ENCODE results near the gene MAP3K12. TPM values are rescaled to one million over a fixed set of nuclear protein-coding genes. Genes with fewer than 3 reads are reported as not detected.

Gene MAP3K12
- total and polyA plus RNA-seq, 4 donors, result 26.4 to 75.6 (median 47.0) TPM

- Histone ChIP-seq H3K27me3 (ENCODE audit: control insufficient read depth, insufficient read depth, low read length) (no peaks in the 10 kb centered on the region), H3K36me3 (ENCODE audit: control insufficient read depth, insufficient read depth, low read length) (peaks cover 4% of the 10 kb centered on the region), H3K27ac (ENCODE audit: low read depth, low read length) (peak overlapping the region; percentile 98), H3K9me3 (ENCODE audit: control insufficient read depth, insufficient read depth, low read length) (no peaks in the 10 kb centered on the region), H3K4me1 (ENCODE audit: control insufficient read depth, insufficient read depth, low read length) (peaks cover 40% of the 10 kb centered on the region), H3K4me3 (ENCODE audit: low read depth, low read length) (peak overlapping the region; percentile 83)
- DNase-seq (ENCODE audit: low read depth in 4 of 6, low spot score in 6 of 6), result no peak
- WGBS (ENCODE audit: insufficient coverage), result 10% methylated on average over 7 of the region's 11 CpGs
These were observed 5.5 kb downstream of the MAP3K12 start for GRCh38 chr12:53493610-53494391.

GRCh38 chr12:53492830-53493609 lies 6.2 kb downstream of the MAP3K12 start:
- peak overlapping the region; percentile 98 for H3K27ac ChIP-seq (ENCODE audit: low read depth, low read length)
- H3K4me1 ChIP-seq (ENCODE audit: control insufficient read depth, insufficient read depth, low read length), result peaks cover 35% of the 10 kb centered on the region
- H3K27me3 ChIP-seq (ENCODE audit: control insufficient read depth, insufficient read depth, low read length), result no peaks in the 10 kb centered on the region
- peak overlapping the region; percentile 83 for H3K4me3 ChIP-seq (ENCODE audit: low read depth, low read length)
- under 1% methylated on average over 48 of the region's 52 CpGs for WGBS (ENCODE audit: insufficient coverage)
- peaks cover 8% of the 10 kb centered on the region for H3K36me3 ChIP-seq (ENCODE audit: control insufficient read depth, insufficient read depth, low read length)
- peak; percentile 87 to 98 (median 92) for DNase-seq (ENCODE audit: low read depth in 4 of 6, low spot score in 6 of 6)
- no peaks in the 10 kb centered on the region for H3K9me3 ChIP-seq (ENCODE audit: control insufficient read depth, insufficient read depth, low read length)

- peaks cover 29% of the 10 kb centered on the region for H3K4me1 ChIP-seq (ENCODE audit: control insufficient read depth, insufficient read depth, low read length)
- H3K27me3 ChIP-seq (ENCODE audit: control insufficient read depth, insufficient read depth, low read length), result no peaks in the 10 kb centered on the region
- no peaks in the 10 kb centered on the region for H3K9me3 ChIP-seq (ENCODE audit: control insufficient read depth, insufficient read depth, low read length)
- 31% methylated on average over 10 of the region's 20 CpGs for WGBS (ENCODE audit: insufficient coverage)
- H3K27ac ChIP-seq (ENCODE audit: low read depth, low read length), result peak overlapping the region; percentile 98
- peak overlapping the region; percentile 83 for H3K4me3 ChIP-seq (ENCODE audit: low read depth, low read length)
- H3K36me3 ChIP-seq (ENCODE audit: control insufficient read depth, insufficient read depth, low read length), result peaks cover 13% of the 10 kb centered on the region
- peak in 1 of 6 donors; percentile 47 for DNase-seq (ENCODE audit: low read depth in 4 of 6, low spot score in 6 of 6)
These were observed 7.1 kb downstream of the MAP3K12 start for GRCh38 chr12:53492188-53492587.

- Histone ChIP-seq H3K27me3 (ENCODE audit: control insufficient read depth, insufficient read depth, low read length) (no peaks in the 10 kb centered on the region), H3K9me3 (ENCODE audit: control insufficient read depth, insufficient read depth, low read length) (no peaks in the 10 kb centered on the region), H3K4me1 (ENCODE audit: control insufficient read depth, insufficient read depth, low read length) (peaks cover 24% of the 10 kb centered on the region), H3K36me3 (ENCODE audit: control insufficient read depth, insufficient read depth, low read length) (peaks cover 38% of the 10 kb centered on the region), H3K4me3 (ENCODE audit: low read depth, low read length) (no peak overlapping the region), H3K27ac (ENCODE audit: low read depth, low read length) (no peak overlapping the region)
- WGBS (ENCODE audit: insufficient coverage), result 69% methylated on average over 2 of the region's 5 CpGs
- DNase-seq (ENCODE audit: low read depth in 4 of 6, low spot score in 6 of 6), result no peak
These were observed 9.9 kb downstream of the MAP3K12 start for GRCh38 chr12:53489242-53489864.

GRCh38 chr12:53486736-53487487 lies 12.3 kb downstream of the MAP3K12 start:
- peaks cover 61% of the 10 kb centered on the region for H3K36me3 ChIP-seq (ENCODE audit: control insufficient read depth, insufficient read depth, low read length)
- peaks cover 6% of the 10 kb centered on the region for H3K4me1 ChIP-seq (ENCODE audit: control insufficient read depth, insufficient read depth, low read length)
- DNase-seq (ENCODE audit: low read depth in 4 of 6, low spot score in 6 of 6), result no peak
- H3K9me3 ChIP-seq (ENCODE audit: control insufficient read depth, insufficient read depth, low read length), result no peaks in the 10 kb centered on the region
- H3K4me3 ChIP-seq (ENCODE audit: low read depth, low read length), result no peak overlapping the region
- H3K27ac ChIP-seq (ENCODE audit: low read depth, low read length), result no peak overlapping the region
- WGBS (ENCODE audit: insufficient coverage), result 90% methylated on average over 17 of the region's 17 CpGs
- H3K27me3 ChIP-seq (ENCODE audit: control insufficient read depth, insufficient read depth, low read length), result no peaks in the 10 kb centered on the region

GRCh38 chr12:53485955-53486735 lies 13.1 kb downstream of the MAP3K12 start:
- Histone ChIP-seq H3K27ac (ENCODE audit: low read depth, low read length) (no peak overlapping the region), H3K27me3 (ENCODE audit: control insufficient read depth, insufficient read depth, low read length) (no peaks in the 10 kb centered on the region), H3K4me3 (ENCODE audit: low read depth, low read length) (no peak overlapping the region), H3K9me3 (ENCODE audit: control insufficient read depth, insufficient read depth, low read length) (no peaks in the 10 kb centered on the region), H3K4me1 (ENCODE audit: control insufficient read depth, insufficient read depth, low read length) (no peaks in the 10 kb centered on the region), H3K36me3 (ENCODE audit: control insufficient read depth, insufficient read depth, low read length) (peaks cover 69% of the 10 kb centered on the region)
- WGBS (ENCODE audit: insufficient coverage), result 96% methylated on average over 8 of the region's 10 CpGs
- no peak for DNase-seq (ENCODE audit: low read depth in 4 of 6, low spot score in 6 of 6)

- H3K4me3 ChIP-seq (ENCODE audit: low read depth, low read length), result no peak overlapping the region
- H3K9me3 ChIP-seq (ENCODE audit: control insufficient read depth, insufficient read depth, low read length), result no peaks in the 10 kb centered on the region
- H3K27me3 ChIP-seq (ENCODE audit: control insufficient read depth, insufficient read depth, low read length), result no peaks in the 10 kb centered on the region
- 96% methylated on average over 8 of the region's 10 CpGs for WGBS (ENCODE audit: insufficient coverage)
- peaks cover 80% of the 10 kb centered on the region for H3K36me3 ChIP-seq (ENCODE audit: control insufficient read depth, insufficient read depth, low read length)
- no peak overlapping the region for H3K27ac ChIP-seq (ENCODE audit: low read depth, low read length)
- no peak for DNase-seq (ENCODE audit: low read depth in 4 of 6, low spot score in 6 of 6)
- no peaks in the 10 kb centered on the region for H3K4me1 ChIP-seq (ENCODE audit: control insufficient read depth, insufficient read depth, low read length)
These were observed 14.3 kb downstream of the MAP3K12 start for GRCh38 chr12:53484686-53485575.

- Histone ChIP-seq H3K9me3 (ENCODE audit: control insufficient read depth, insufficient read depth, low read length) (no peaks in the 10 kb centered on the region), H3K4me3 (ENCODE audit: low read depth, low read length) (no peak overlapping the region), H3K27me3 (ENCODE audit: control insufficient read depth, insufficient read depth, low read length) (no peaks in the 10 kb centered on the region), H3K36me3 (ENCODE audit: control insufficient read depth, insufficient read depth, low read length) (peaks cover 82% of the 10 kb centered on the region), H3K27ac (ENCODE audit: low read depth, low read length) (no peak overlapping the region), H3K4me1 (ENCODE audit: control insufficient read depth, insufficient read depth, low read length) (no peaks in the 10 kb centered on the region)
- DNase-seq (ENCODE audit: low read depth in 4 of 6, low spot score in 6 of 6), result no peak
- 92% methylated on average over 2 of the region's 4 CpGs for WGBS (ENCODE audit: insufficient coverage)
These were observed 15.3 kb downstream of the MAP3K12 start for GRCh38 chr12:53483979-53484377.
